GM23338 (cell line): Measurements from ENCODE around the gene SLC25A25. TPM values are rescaled to one million over a fixed set of nuclear protein-coding genes. Genes with fewer than 3 reads are reported as not detected.

Source experiments
- ATAC-seq: fragments of 200-7000 bp; cut with Tn5 transposase; 3 replicates; pipeline ENCODE4 v1.9.1; 2020
- DNase-seq: peaks from one replicate; pipeline ENCODE4 v3.0.0-alpha.2; 2015; ENCODE audit warnings: low spot score
- H2AFZ ChIP-seq: fragments of 200-600 bp; sonication (generic); 2 replicates; pipeline ENCODE4 v1.8.0; 2016; ENCODE audit warnings: antibody characterized with exemption, mild to moderate bottlenecking, moderate library complexity
- H3F3A ChIP-seq: fragments of 200-600 bp; sonication (generic); replicated peaks from 2 replicates; pipeline ENCODE4 v1.8.0; 2017; ENCODE audit warnings: antibody characterized with exemption, mixed run types, low read depth
- H3K27ac ChIP-seq: fragments of 200-600 bp; sonication (generic); 2 replicates; pipeline ENCODE4 v1.6.1; 2016; ENCODE audit warnings: low read depth
- H3K27me3 ChIP-seq: fragments of 200-600 bp; sonication (generic); 2 replicates; pipeline ENCODE4 v1.8.0; 2016; ENCODE audit warnings: mild to moderate bottlenecking, mixed run types, moderate library complexity; ENCODE audit not compliant: insufficient read depth
- H3K36me3 ChIP-seq: fragments of 200-600 bp; sonication (generic); 2 replicates; pipeline ENCODE4 v1.8.0; 2016; ENCODE audit warnings: mild to moderate bottlenecking; ENCODE audit not compliant: insufficient read depth
- H3K4me1 ChIP-seq: fragments of 200-600 bp; sonication (generic); 2 replicates; pipeline ENCODE4 v1.8.0; 2016; ENCODE audit warnings: mild to moderate bottlenecking, moderate library complexity; ENCODE audit not compliant: insufficient read depth
- H3K4me2 ChIP-seq: fragments of 200-600 bp; sonication (generic); 2 replicates; pipeline ENCODE4 v1.7.1; 2017; ENCODE audit warnings: mixed run types
- H3K4me3 ChIP-seq: fragments of 200-600 bp; sonication (generic); 2 replicates; pipeline ENCODE4 v1.6.1; 2016; ENCODE audit warnings: mixed run types
- H3K79me2 ChIP-seq: fragments of 200-600 bp; sonication (generic); replicated peaks from 2 replicates; pipeline ENCODE4 v1.8.0; 2017; ENCODE audit warnings: mild to moderate bottlenecking; ENCODE audit not compliant: insufficient read depth
- H3K9me2 ChIP-seq: fragments of 200-600 bp; sonication (generic); 2 replicates; pipeline ENCODE4 v1.8.0; 2017; ENCODE audit not compliant: insufficient read depth
- H4K20me1 ChIP-seq: fragments of 200-600 bp; sonication (generic); replicated peaks from 2 replicates; pipeline ENCODE4 v1.8.0; 2017; ENCODE audit warnings: mild to moderate bottlenecking; ENCODE audit not compliant: insufficient read depth
- H3K27ac Mint-ChIP-seq: 2 replicates; pipeline ENCODE4 v1.8.0; 2020; ENCODE audit warnings: inconsistent platforms, mild to moderate bottlenecking, moderate library complexity, mixed read lengths
- H3K27me3 Mint-ChIP-seq: 3 replicates; pipeline ENCODE4 v1.8.0; 2022; ENCODE audit warnings: low read depth, mild to moderate bottlenecking, moderate library complexity, mixed read lengths, inconsistent platforms; ENCODE audit not compliant: insufficient read depth, poor library complexity
- H3K36me3 Mint-ChIP-seq: 3 replicates; pipeline ENCODE4 v1.8.0; 2021; ENCODE audit warnings: low read depth, mild to moderate bottlenecking, inconsistent platforms, moderate library complexity, mixed read lengths
- H3K4me1 Mint-ChIP-seq: 3 replicates; pipeline ENCODE4 v1.8.0; 2020; ENCODE audit warnings: mild to moderate bottlenecking, inconsistent platforms, mixed read lengths
- H3K4me3 Mint-ChIP-seq: 3 replicates; pipeline ENCODE4 v1.8.0; 2021; ENCODE audit warnings: moderate library complexity, mild to moderate bottlenecking, inconsistent platforms, mixed read lengths
- H3K9me3 Mint-ChIP-seq: 3 replicates; pipeline ENCODE4 v1.8.0; 2020; ENCODE audit warnings: moderate library complexity, mild to moderate bottlenecking, inconsistent platforms, mixed read lengths
- EZH2 ChIP-seq: fragments of 200-600 bp; sonication (generic); IDR thresholded peaks from one replicate; pipeline ENCODE4 v1.8.0; 2017; ENCODE audit warnings: antibody characterized with exemption, mild to moderate bottlenecking, low read depth; ENCODE audit not compliant: unreplicated experiment
- JUNB ChIP-seq: IDR thresholded peaks from one replicate; pipeline ENCODE4 v1.6.1; 2016; ENCODE audit warnings: antibody characterized with exemption; ENCODE audit not compliant: unreplicated experiment
- NANOG ChIP-seq: IDR thresholded peaks from 2 replicates; pipeline ENCODE4 v1.6.1; 2016; ENCODE audit warnings: antibody characterized with exemption, borderline replicate concordance
- REST ChIP-seq: IDR thresholded peaks from one replicate; pipeline ENCODE4 v1.6.1; 2018; ENCODE audit warnings: antibody characterized with exemption; ENCODE audit not compliant: unreplicated experiment
- STAT1 ChIP-seq: IDR thresholded peaks from one replicate; pipeline ENCODE4 v1.6.1; 2016; ENCODE audit warnings: antibody characterized with exemption; ENCODE audit not compliant: unreplicated experiment
- ZNF114 ChIP-seq: fragments of 250-450 bp; sonication (Bioruptor Pico); IDR thresholded peaks from 2 replicates; pipeline ENCODE4 v1.5.0; 2020; ENCODE audit warnings: mild to moderate bottlenecking, moderate library complexity
- ZNF331 ChIP-seq: fragments of 250-450 bp; sonication (Bioruptor Pico); IDR thresholded peaks from 2 replicates; pipeline ENCODE4 v1.5.0; 2020; ENCODE audit warnings: low read depth, mild to moderate bottlenecking, moderate library complexity
- ZNF462 ChIP-seq: fragments of 250-450 bp; sonication (Bioruptor Pico); IDR thresholded peaks from 2 replicates; pipeline ENCODE4 v1.5.0; 2020; ENCODE audit warnings: mild to moderate bottlenecking, moderate library complexity
- polyA plus RNA-seq: library from polyadenylated mRNA; unstranded; fragments of >200 nt; fragmentation: Nextera tagmentation; extraction: Ambion mirVana; gene quantifications from 2 replicates; pipeline ENCODE4 v1.2.1, GENCODE V29; 2016
- total RNA-seq: library from RNA; depleted of rRNA; stranded (reverse); fragments of >200 nt; shearing (Covaris generic); gene quantifications from 2 replicates; pipeline ENCODE4 v1.2.3, GENCODE V29; 2014
- TF ChIP-seq, protein P1 (sequence below): IDR thresholded peaks from 2 replicates; pipeline ENCODE4 v1.6.1; 2016; ENCODE audit warnings: antibody characterized with exemption

The SLC25A25 gene
- total and polyA plus RNA-seq, 2 experiments from 2014 or later: 7.1 to 27.0 TPM

DNA sequence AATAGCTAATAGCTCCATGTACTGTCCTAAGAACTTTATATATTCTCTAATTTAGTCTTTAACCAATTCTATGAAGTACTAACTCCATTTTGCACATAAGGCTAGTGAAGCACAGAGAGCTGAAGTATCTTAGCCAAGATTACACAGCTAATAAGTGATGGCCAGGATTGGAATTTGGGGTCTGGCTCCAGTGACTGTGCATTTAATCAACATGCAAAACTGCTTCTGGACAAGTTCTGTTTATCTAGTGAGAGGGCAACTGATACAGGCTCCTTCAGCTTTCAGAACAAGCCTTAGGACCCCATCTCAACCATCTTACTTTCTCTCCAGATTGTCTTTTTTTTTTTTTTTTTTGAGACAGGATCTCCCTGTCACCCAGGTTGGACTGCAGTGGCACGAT is 21.3 kb downstream of the SLC25A25 start:
- Mint-ChIP-seq H3K27me3 (peaks cover 7% of the 10 kb centered on the region), H3K4me1 (peaks cover 18% of the 10 kb centered on the region), H3K4me3 (no peak overlapping the region), H3K27ac (no peak overlapping the region), H3K36me3 (peaks cover 6% of the 10 kb centered on the region; the same call in 2 of the 3 replicates), H3K9me3 (no peaks in the 10 kb centered on the region)
- Histone ChIP-seq H3F3A (peaks cover 5% of the 10 kb centered on the region; the same call in 1 of the 2 replicates), H3K27me3 (no peaks in the 10 kb centered on the region), H3K4me3 (no peak overlapping the region), H3K27ac (peak overlapping the region; percentile 50; the same call in 1 of the 2 replicates), H4K20me1 (peaks cover 6% of the 10 kb centered on the region), H3K79me2 (peaks cover 59% of the 10 kb centered on the region), H3K36me3 (no peaks in the 10 kb centered on the region; the same call in 1 of the 2 replicates), H3K4me2 (no peak overlapping the region), H2AFZ (no peak overlapping the region), H3K9me2 (no peaks in the 10 kb centered on the region), H3K4me1 (no peaks in the 10 kb centered on the region; the same call in 1 of the 2 replicates)
- no peak for ATAC-seq
- no peak for DNase-seq
- no peak for TF ChIP-seq NANOG
- TF ChIP-seq ZNF331 (CRISPR knock-in tag): no peak
- no peak for TF ChIP-seq EZH2
- TF ChIP-seq JUNB: no peak
- TF ChIP-seq ZNF114 (CRISPR knock-in tag): no peak
- TF ChIP-seq REST: no peak
- TF ChIP-seq, protein P1, sequence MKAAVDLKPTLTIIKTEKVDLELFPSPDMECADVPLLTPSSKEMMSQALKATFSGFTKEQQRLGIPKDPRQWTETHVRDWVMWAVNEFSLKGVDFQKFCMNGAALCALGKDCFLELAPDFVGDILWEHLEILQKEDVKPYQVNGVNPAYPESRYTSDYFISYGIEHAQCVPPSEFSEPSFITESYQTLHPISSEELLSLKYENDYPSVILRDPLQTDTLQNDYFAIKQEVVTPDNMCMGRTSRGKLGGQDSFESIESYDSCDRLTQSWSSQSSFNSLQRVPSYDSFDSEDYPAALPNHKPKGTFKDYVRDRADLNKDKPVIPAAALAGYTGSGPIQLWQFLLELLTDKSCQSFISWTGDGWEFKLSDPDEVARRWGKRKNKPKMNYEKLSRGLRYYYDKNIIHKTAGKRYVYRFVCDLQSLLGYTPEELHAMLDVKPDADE: no peak
- no peak for TF ChIP-seq ZNF462
- no peak for TF ChIP-seq STAT1
